SU-DHL-6 (cell line): ENCODE measurements around the gene SLC14A1.

Experiments
- H2AFZ ChIP-seq: fragments of 200-600 bp; sonication (generic); 2 replicates; pipeline ENCODE4 v1.6.1; 2014; ENCODE audit warnings: low read depth, mild to moderate bottlenecking, moderate library complexity, mixed read lengths, antibody characterized with exemption, low read length; ENCODE audit not compliant: severe bottlenecking
- H3F3A ChIP-seq: fragments of 200-600 bp; shearing (Covaris generic); 2 replicates; pipeline ENCODE4 v1.6.0; 2016; ENCODE audit warnings: antibody characterized with exemption, mild to moderate bottlenecking; ENCODE audit not compliant: insufficient read depth
- H3K27ac ChIP-seq: fragments of 200-600 bp; sonication (generic); 2 replicates; pipeline ENCODE4 v1.5.1; 2016; ENCODE audit warnings: low read depth, mild to moderate bottlenecking, low read length, moderate library complexity, mixed read lengths
- H3K27me3 ChIP-seq: fragments of 200-600 bp; sonication (generic), shearing (Covaris generic); 2 replicates; pipeline ENCODE4 v1.6.0; 2014; ENCODE audit warnings: mild to moderate bottlenecking, low read length
- H3K36me3 ChIP-seq: fragments of 200-600 bp; sonication (generic); 2 replicates; pipeline ENCODE4 v1.6.1; 2014; ENCODE audit warnings: mild to moderate bottlenecking, low read length, mixed read lengths
- H3K4me2 ChIP-seq: fragments of 300-600, 200-600 bp; shearing (Covaris generic), sonication (generic); 2 replicates; pipeline ENCODE4 v1.6.0; 2014; ENCODE audit warnings: low read length, low read depth, mild to moderate bottlenecking; ENCODE audit not compliant: poor library complexity, severe bottlenecking
- H3K4me3 ChIP-seq: fragments of 200-600 bp; sonication (generic); 2 replicates; pipeline ENCODE4 v1.5.1; 2014; ENCODE audit warnings: antibody characterized with exemption, low read length, mild to moderate bottlenecking, mixed read lengths; ENCODE audit not compliant: insufficient read depth, poor library complexity, severe bottlenecking
- H3K79me2 ChIP-seq: fragments of 200-600 bp; sonication (generic); 2 replicates; pipeline ENCODE4 v1.6.1; 2014; ENCODE audit warnings: mild to moderate bottlenecking, low read length, moderate library complexity; ENCODE audit not compliant: insufficient read depth
- H3K9ac ChIP-seq: fragments of 200-600 bp; sonication (generic); 2 replicates; pipeline ENCODE4 v1.7.0; 2014; ENCODE audit warnings: mild to moderate bottlenecking, low read length
- H3K9me2 ChIP-seq: fragments of 200-600 bp; sonication (generic); replicated peaks from 2 replicates; pipeline ENCODE4 v1.6.1; 2014; ENCODE audit warnings: low read length; ENCODE audit not compliant: insufficient read depth
- H3K9me3 ChIP-seq: fragments of 200-600 bp; sonication (generic); 2 replicates; pipeline ENCODE4 v1.6.1; 2014; ENCODE audit warnings: low read length, mixed read lengths; ENCODE audit not compliant: insufficient read depth
- H4K20me1 ChIP-seq: fragments of 200-600 bp; sonication (generic); 2 replicates; pipeline ENCODE4 v1.6.1; 2014; ENCODE audit warnings: low read depth, mild to moderate bottlenecking, antibody characterized with exemption, low read length, moderate library complexity, mixed read lengths
- EZH2phosphoT487 ChIP-seq: fragments of 200-600 bp; sonication (generic), shearing (Covaris generic); conservative IDR thresholded peaks from 2 replicates; pipeline ENCODE4 v1.6.1; 2018; ENCODE audit warnings: mild to moderate bottlenecking, antibody characterized with exemption, low read length, moderate library complexity, mixed read lengths
- TF ChIP-seq, protein P1 (sequence below): fragments of 200-600 bp; sonication (generic); IDR thresholded peaks from one replicate; pipeline ENCODE4 v1.5.1; 2017; ENCODE audit warnings: antibody characterized with exemption, mild to moderate bottlenecking, low read length, moderate library complexity; ENCODE audit not compliant: insufficient read depth, poor library complexity, severe bottlenecking

Gene SLC14A1

DNA sequence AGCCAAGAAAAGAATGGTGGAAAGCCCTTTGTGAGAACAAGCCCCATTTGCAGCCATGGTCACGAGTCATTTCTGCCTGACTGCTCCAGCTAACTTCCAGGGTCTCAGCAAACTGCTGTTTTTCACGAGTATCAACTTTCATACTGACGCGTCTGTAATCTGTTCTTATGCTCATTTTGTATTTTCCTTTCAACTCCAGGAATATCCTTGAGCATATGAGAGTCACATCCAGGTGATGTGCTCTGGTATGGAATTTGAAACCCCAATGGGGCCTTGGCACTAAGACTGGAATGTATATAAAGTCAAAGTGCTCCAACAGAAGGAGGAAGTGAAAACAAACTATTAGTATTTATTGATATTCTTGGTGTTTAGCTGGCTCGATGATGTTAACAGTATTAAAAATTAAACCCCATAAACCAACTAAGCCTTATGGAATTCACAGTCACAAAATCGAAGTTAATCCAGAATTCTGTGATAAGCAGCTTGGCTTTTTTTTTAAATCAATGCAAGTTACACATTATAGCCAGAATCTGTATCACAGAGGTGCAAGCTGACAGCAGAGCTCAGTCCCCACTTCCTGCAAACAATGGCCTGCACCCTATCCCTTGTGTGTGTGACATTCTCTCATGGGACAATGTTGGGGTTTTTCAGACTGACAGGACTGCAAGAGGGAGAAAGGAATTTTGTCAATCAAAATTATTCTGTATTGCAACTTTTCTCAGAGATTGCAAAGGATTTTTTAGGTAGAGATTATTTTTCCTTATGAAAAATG lies 26.1 kb downstream of the SLC14A1 start:
- no peak overlapping the region for H3K4me2 ChIP-seq
- no peak overlapping the region for H3K4me3 ChIP-seq

DNA sequence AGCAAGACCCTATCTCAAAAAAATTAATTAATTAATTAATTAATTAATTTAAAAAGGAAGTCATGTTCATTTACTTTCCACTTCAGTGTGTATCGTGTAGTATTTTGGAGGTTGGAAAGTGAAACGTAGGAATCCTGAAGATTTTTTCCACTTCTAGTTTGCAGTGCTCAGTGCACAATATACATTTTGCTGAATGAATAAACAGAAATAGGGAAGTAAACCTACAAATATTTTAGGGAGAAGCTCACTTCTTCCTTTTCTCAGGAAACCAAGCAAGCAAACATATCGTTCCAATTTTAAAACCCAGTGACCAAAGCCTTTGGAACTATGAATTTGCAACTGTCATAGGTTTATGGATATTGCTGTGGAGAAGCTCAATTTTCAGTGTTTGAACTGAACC lies 27.8 kb downstream of the SLC14A1 start:
- Histone ChIP-seq H3K9me3 (no peaks in the 10 kb centered on the region), H3K9me2 (no peaks in the 10 kb centered on the region), H3K27ac (no peak overlapping the region), H3F3A (no peaks in the 10 kb centered on the region), H3K27me3 (no peaks in the 10 kb centered on the region), H3K79me2 (no peaks in the 10 kb centered on the region), H3K4me2 (no peak overlapping the region), H3K36me3 (no peaks in the 10 kb centered on the region), H2AFZ (no peak overlapping the region), H4K20me1 (no peaks in the 10 kb centered on the region), H3K4me3 (no peak overlapping the region), H3K9ac (no peak overlapping the region)
- TF ChIP-seq, protein P1, sequence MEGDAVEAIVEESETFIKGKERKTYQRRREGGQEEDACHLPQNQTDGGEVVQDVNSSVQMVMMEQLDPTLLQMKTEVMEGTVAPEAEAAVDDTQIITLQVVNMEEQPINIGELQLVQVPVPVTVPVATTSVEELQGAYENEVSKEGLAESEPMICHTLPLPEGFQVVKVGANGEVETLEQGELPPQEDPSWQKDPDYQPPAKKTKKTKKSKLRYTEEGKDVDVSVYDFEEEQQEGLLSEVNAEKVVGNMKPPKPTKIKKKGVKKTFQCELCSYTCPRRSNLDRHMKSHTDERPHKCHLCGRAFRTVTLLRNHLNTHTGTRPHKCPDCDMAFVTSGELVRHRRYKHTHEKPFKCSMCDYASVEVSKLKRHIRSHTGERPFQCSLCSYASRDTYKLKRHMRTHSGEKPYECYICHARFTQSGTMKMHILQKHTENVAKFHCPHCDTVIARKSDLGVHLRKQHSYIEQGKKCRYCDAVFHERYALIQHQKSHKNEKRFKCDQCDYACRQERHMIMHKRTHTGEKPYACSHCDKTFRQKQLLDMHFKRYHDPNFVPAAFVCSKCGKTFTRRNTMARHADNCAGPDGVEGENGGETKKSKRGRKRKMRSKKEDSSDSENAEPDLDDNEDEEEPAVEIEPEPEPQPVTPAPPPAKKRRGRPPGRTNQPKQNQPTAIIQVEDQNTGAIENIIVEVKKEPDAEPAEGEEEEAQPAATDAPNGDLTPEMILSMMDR, result no peak
- TF ChIP-seq EZH2phosphoT487, result no peak

More for the DNA sequence above, 26.1 kb downstream of the SLC14A1 start:
- H3K9me2 ChIP-seq, result no peaks in the 10 kb centered on the region
- H3K9ac ChIP-seq, result no peak overlapping the region
- no peaks in the 10 kb centered on the region for H4K20me1 ChIP-seq
- H3K27me3 ChIP-seq, result no peaks in the 10 kb centered on the region
- no peaks in the 10 kb centered on the region for H3F3A ChIP-seq
- H3K79me2 ChIP-seq, result no peaks in the 10 kb centered on the region
- no peaks in the 10 kb centered on the region for H3K9me3 ChIP-seq
- no peaks in the 10 kb centered on the region for H3K36me3 ChIP-seq
- H3K27ac ChIP-seq, result no peak overlapping the region
- TF ChIP-seq, protein P1, result no peak
- TF ChIP-seq EZH2phosphoT487, result no peak
- no peak overlapping the region for H2AFZ ChIP-seq

DNA sequence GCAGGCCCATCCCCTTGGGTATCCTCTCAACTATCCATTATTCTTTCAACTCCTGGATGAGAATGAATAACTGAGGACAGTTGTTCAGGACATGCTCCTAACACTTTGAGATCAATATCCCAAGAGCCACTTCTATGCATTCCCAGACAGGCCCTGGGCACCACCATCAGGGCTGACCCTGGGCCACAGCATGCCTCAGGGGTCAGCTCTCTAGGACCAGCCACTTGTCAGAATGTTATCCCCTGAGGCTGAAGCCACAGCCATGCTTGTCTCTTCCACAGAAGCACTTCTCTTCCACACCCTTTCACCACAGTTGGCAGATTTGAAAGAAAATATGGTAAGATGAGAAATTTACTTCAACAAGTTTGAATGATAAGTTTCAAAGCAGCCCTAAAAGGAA lies 28.7 kb downstream of the SLC14A1 start:
- no peak overlapping the region for H3K4me3 ChIP-seq
- H3K79me2 ChIP-seq, result no peaks in the 10 kb centered on the region
- TF ChIP-seq, protein P1, result no peak
- no peak for TF ChIP-seq EZH2phosphoT487
- H3K9ac ChIP-seq, result no peak overlapping the region
- H4K20me1 ChIP-seq, result no peaks in the 10 kb centered on the region
- no peak overlapping the region for H3K27ac ChIP-seq
- H3K9me2 ChIP-seq, result no peaks in the 10 kb centered on the region
- H3K9me3 ChIP-seq, result no peaks in the 10 kb centered on the region
- no peaks in the 10 kb centered on the region for H3F3A ChIP-seq
- no peaks in the 10 kb centered on the region for H3K27me3 ChIP-seq
- H3K36me3 ChIP-seq, result no peaks in the 10 kb centered on the region
- H3K4me2 ChIP-seq, result no peak overlapping the region
- no peak overlapping the region for H2AFZ ChIP-seq
